GM19328 (cell line): ENCODE data around the gene CTSW.
"Not testable (repeated sequence)": the region's sequence is repeated elsewhere in the genome, so short reads cannot be mapped to it uniquely, and the experiment has no call there.

ENCODE experiments used
- ATAC-seq: cut with Tn5 transposase; IDR thresholded peaks from one replicate; pipeline ENCODE4 v1.9.1; 2021; ENCODE audit warnings: mild to moderate bottlenecking, moderate library complexity; ENCODE audit not compliant: unreplicated experiment

CTSW gene, protein sequence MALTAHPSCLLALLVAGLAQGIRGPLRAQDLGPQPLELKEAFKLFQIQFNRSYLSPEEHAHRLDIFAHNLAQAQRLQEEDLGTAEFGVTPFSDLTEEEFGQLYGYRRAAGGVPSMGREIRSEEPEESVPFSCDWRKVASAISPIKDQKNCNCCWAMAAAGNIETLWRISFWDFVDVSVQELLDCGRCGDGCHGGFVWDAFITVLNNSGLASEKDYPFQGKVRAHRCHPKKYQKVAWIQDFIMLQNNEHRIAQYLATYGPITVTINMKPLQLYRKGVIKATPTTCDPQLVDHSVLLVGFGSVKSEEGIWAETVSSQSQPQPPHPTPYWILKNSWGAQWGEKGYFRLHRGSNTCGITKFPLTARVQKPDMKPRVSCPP

DNA sequence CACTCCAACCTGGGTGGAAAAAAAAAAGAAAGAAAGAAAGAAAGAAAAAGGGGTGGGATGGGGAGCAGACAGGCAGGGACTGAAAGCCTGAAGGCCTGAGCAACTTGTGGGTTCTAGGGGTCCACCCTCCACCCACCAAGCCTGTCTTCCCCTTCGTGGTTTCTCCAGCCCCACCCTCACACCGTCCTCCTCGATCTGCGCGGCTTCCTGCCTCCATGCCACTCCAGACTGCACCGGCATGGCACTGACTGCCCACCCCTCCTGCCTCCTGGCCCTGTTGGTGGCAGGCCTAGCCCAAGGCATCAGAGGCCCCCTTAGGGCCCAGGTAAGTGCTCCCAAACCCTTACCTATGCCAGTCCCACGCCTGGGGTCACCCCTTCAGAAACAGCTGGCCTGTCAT is at the start of gene CTSW:
Gene CTSW, plus strand, starts transcription at position 221 of the 400 bp plus-strand sequence. Its CDS starts 18 bp downstream, at position 239.
- ATAC-seq: no peak

DNA sequence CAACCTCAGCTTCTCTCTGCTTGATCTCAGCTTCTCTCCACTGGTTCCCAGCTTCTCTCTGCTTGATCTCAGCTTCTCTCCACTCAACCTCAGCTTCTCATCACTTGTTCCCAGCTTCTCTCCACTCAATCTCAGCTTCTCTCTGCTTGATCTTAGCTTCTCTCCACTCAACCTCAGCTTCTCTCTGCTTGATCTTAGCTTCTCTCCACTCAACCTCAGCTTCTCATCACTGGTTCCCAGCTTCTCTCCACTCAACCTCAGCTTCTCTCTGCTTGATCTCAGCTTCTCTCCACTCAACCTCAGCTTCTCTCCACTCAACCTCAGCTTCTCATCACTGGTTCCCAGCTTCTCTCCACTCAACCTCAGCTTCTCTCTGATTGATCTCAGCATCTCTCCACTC is 47.4 kb upstream of the CTSW start:
- not testable (repeated sequence) for ATAC-seq

DNA sequence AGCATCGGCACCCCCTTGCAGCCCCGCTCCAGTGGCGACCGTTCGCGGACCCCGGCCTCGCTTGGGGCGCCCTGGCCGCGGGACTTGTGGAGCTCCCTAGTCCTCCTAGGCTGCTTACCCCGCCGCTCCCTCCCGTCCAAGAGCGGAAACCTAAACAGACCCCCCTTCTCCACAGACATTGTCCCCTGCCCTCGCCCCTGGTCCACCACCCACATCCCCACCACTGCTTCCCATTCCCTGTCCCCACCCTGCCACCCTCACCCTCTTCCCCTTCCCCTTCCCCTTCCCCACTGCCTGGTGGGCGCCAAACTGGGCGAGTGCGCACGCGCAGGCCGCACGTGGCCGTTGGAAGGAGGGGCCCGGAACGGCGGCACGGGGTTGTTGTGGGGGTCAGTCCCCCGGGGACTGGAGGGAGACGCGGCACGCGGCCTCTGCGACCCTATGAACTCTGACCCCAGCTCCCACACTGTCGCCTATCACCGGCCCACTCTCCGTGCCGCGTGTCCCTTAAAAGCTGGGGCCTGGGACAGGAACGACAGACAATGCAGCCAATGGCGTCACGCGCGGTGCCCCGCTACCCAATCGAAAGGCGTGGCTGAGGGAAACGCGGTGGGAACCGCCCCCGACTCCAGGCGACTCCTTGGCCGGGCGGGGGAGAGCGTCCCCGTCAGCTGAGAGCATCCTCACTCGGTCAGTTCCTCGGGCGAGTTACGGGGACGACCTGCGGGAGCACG is 46.2 kb upstream of the CTSW start, which contains the start of gene SNX32:
Gene SNX32, plus strand, starts transcription at position 667 of the 734 bp plus-strand sequence. CDS start 103 bp downstream, outside the sequence.
- peak; percentile 82 for ATAC-seq

DNA sequence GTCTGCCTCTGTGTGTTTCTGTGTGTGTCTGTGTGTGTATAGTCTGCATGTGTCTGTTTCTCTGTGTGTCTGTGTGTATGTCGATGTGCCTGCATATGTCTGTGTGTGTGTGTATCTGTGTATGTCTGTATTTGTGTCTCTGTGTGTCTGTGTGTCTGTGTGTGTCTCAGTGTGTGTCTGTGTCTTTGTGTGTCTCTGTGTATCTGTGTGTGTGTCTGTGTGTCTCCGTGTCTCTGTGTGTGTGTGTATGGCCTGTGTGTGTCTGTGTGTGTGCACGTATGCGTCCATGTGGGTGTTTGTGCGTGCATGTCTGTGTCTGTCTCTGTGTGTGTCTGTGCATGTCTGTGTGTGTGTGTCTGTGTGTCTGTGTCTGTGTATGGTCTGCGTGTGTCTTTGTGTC is 45.4 kb upstream of the CTSW start:
- ATAC-seq: no peak

DNA sequence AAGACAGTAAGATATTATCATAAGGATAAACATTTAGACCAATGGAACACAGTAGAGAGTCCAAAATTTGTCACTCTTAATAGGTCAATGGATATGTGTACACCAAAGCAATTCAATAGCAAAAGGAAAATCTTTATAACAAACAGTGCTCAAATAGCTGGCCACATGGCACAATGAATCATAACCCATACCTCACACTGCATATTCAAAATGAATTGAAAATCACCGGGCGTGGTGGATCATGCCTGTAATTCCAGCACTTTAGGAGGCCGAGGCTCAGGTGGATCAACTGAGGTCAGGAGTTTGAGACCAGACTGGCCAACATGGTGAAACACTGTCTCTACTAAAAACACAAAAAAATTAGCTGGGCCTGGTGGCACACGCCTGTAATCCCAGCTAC is 37.5 kb upstream of the CTSW start:
- ATAC-seq: no peak

DNA sequence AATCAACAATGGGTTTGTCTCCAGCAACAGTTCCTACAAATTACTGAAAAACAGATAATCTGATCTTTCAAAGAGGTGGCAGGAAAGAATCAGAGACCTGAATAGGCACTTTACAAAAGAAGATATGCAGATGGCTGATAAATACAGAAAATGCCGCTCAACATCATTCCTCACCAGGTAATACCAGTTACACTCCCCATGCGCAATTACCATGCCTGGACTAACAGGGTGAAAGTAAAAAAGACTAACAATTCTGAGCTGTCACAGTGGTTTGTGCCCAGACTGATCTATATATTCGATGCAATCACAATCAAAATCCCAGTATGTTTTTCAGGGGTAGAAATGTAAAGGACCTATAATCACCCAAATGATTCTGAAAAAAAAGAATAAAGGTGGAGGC is 35.8 kb upstream of the CTSW start:
- ATAC-seq: no peak

DNA sequence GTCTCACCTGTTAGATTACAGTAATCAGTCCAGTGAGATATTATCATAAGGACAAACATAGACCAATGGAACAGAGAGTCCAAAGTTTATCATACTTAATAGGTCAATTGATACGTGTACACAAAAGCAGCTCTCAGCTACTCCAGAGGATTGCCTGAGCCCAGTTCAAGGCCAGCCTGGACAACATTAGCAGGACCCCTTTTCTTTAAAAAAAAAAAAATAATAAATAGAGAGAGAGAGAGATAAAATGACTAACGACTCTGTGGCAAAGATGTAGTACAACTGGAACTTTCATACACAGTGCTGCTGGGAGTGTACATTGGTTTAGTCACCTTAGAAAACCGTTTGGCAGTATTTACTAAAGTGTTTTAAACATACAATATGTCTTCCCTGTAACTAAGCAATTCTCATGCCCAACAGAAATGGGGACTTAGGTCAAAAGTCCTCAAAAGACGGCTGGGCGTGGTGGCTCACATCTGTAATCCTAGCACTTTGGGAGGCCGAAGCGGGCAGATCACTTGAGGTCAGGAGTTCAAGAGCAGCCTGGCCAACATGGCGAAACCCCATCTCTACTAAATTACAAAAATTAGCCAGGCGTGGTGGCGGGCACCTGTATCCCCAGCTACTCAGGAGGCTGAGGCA is 35.3 kb upstream of the CTSW start:
- ATAC-seq: no peak

DNA sequence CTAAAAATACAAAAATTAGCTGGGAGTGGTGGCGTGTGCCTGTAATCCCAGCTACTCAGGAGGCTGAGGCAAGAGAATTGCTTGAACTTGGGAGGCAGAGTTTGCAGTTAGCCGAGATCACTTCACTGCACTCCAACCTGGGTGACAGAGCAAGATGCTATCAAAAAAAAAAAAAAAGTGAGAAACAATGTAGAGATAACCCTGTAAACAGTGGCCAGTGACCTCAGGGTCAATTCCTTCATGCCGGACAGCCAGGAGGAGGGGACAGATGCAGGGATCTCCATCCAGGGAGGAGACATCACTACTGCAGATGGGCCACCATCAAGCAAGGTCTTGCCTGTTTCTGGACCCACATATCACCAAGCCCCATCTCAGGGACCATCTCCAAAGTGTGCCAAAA is 31.9 kb upstream of the CTSW start:
- ATAC-seq: no peak

DNA sequence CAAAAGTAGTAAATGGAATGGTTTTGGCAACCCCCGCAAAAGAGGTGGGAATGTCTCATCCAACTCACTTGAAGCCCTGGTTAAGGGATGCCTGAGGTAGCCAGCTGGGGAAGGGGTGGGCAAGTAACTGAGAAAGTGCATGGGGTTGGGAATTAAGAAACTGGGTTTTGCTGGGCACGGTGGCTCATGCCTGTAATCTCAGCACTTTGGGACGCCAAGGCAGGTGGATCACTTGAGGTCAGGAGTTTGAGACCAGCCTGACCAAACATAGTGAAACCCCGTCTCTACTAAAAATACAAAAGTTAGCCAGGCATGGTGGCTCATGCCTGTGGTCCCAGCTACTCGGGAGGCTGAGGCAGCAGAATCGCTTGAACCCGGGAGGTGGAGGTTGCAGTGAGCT is 30.9 kb upstream of the CTSW start:
- not testable (repeated sequence) for ATAC-seq

DNA sequence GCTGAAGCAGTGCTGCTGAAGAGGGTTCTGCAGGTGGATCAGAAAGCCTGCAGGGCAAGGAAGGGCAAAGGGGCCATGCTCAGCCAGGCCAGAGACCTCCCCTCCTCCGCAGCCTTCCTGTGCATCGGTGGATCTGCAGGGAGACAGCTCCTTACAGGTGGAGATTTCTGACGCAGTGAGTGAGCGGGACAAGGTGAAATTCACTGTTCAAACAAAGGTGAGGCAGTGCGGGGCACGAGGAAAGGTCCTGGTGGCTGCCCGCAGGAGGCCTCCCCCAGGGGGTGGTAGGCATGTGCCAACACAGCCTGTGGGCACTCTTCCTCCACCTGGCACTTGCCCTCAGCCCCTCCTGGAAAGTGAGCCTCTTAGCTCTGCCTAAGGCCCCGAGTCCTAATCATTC is 30.3 kb upstream of the CTSW start:
- ATAC-seq: no peak

DNA sequence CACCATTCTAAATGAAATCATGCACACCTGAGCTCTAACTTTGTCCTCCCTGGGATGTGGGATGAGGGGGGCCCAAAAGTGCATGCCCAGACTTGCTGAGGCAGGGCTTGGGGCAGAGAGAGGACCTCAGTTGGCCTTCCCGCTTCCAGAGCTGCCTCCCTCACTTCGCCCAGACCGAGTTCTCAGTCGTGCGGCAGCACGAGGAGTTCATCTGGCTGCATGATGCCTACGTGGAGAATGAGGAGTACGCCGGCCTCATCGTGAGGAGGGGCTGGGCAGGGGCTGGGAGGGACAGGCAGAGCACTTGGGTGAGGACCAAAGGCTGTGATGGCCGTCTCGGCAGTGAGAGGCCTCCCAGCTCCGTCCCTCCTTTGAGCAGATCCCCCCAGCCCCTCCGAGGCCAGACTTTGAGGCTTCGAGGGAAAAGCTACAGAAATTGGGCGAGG is 29.8 kb upstream of the CTSW start:
- no peak for ATAC-seq

DNA sequence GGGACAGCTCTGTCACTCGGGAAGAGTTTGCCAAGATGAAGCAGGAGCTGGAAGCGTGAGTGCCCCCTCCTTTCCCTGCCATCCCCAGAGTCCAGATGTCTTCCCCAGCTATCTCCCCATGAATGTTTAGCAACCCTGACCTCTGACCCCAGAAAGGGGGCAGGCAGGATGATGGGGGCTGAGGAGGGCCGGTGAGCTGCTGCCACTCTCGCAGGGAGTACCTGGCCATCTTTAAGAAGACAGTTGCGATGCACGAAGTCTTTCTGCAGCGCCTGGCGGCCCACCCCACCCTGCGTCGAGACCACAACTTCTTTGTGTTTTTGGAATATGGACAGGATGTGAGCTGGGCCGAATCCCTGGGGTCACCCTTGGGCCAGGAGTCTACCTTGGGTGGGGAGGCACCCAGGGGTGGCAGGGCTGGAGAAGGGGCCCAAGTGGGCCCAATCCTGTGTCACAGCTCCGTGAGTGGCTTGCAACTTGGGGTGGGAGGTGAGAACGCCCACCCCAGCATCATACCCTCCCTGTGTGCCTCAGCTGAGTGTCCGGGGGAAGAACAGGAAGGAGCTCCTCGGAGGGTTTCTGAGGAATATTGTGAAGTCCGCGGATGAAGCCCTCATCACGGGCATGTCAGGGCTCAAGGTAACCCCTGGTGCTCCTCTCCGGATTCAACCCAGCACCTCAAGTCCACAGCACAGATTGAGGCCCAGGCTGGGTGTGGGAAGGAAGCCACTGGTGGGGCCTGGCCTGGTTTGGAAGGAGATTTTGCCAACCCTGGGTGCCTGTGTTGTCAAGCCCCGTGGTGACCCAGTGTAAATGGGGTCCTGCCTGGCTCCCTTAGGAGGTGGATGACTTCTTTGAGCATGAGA is 29.2 kb upstream of the CTSW start:
- ATAC-seq: no peak

DNA sequence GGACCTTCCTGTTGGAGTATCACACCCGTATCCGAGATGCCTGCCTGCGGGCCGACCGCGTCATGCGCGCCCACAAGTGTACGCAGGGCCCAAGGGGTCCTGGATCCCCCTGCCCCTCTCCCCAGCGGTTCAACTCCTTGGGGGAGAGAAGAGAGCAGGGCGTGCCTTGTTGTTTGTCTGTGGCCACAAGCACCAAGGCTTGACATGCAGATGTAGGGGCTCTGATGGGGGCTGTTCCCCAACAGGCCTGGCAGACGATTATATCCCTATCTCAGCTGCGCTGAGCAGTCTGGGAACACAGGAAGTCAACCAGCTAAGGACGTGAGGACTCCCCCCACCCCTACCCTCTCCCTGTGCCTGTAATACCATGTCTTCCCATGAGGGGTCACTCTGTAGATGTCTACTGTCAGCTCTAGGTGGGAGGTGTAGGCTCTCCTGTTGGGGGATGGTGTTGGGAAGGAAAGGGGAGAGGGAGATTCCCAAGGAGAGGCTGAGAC is 28.5 kb upstream of the CTSW start:
- no peak for ATAC-seq

DNA sequence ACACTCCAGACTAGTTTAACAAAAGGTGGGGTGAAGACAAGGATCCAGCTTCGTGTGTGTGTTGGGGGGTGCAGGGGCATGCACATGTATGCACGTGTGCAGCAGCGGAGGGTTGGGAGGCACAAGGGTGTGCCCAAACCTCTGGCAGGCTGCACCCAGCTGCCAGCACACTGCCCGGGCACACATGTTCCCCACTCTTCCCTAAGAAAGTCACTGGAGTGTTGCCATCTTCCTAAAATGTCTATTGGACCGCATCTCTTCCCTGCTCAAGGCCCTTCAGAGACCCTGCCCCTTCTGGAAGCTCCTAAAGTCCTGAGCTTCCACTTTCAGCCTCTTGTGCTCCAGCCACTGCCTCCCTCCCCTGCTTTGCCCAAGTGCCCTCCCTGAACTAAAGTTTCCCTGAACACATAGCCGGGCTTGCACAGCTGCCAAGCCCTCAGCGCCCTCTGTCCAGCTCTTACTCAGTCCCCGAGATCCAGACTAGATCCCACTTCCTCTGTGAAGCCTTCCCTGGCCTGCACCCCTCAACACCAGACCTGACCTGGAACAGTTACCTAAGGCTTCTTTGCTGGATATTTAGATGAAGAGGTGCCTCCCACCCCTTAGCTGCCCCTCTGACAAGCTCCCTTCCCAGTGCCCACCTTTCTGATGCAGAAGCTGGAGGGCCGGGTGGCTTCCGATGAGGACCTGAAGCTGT is 27.7 kb upstream of the CTSW start:
- no peak for ATAC-seq

DNA sequence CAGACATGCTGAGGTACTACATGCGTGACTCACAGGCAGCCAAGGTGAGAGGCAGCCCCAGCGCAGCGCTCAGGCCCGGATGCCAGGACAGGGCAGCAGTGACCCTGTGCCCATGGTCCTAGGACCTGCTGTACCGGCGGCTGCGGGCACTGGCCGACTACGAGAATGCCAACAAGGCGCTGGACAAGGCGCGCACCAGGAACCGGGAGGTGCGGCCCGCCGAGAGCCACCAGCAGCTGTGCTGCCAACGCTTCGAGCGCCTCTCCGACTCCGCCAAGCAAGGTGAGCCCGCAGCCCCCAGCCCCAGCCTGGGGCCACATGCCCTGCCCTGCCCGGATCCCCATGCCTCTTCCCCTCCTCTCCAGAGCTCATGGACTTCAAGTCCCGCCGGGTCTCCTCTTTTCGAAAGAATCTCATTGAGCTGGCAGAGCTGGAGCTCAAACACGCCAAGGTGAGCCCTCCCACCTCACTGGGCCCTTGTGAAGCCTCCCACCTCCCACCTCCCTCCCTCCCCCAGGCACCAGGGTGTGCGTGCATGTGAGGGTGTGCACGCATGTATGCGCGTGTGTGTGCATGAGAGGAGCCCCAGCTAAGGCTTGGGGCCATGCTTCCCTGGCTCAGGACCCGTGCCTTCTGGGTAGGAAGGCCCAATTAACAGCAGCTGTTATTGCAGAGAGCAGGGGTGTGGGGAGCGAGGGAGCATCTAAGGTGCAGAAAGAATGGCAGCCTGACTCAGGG is 27.0 kb upstream of the CTSW start:
- no peak for ATAC-seq

DNA sequence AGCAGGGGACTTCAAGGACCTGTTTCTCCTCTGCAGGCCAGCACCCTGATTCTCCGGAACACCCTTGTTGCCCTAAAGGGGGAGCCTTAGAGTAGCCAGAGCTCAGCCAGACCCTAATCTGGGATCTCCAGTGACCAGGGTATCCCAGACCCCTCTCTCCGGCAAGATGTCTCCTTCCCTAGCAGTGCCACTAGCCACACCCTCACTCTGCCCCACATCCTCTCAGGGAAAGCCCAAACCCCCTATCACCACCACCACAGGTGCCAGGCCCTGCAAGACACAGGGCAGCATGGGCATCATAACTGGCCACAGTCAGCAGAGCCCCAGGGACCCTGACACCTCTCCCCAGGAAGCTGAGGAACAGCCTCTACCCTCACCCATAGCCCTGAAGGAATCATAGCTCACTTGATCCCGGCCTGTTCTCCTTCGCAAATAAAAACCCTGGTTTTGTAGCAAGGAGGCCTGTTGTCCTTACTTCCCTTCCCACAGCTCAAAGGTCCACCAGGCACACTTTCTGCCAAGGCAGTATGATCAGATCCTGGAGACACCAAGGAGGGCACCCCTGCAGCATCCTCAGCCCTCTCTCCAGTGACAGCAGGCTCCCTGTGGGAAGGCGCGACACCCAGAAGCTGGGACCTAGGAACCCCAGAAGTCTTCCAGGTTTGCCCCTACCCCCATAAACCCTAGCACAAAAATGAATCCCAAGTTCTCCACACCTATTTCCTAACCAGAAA is 26.2 kb upstream of the CTSW start:
- no peak for ATAC-seq

DNA sequence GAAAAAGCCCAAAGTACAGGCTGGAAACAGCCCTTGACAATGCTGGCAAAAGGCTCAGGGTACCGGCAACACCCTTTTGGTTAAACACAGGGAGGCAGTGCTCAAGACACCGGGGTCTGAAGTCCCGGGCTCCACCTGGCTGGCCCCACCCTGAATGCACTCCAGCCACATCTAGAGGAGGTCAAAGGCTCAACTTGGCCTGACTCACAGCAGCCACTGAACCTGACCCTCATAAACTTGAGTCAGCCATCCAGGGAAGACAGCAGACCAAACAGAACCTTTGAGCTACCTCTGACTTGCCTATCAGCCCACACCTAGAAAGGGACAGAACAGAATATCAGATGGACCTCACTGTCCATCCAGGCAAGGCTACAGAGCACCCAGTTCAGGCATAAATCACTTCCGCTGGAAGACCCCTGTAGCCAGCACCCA is 25.5 kb upstream of the CTSW start:
- ATAC-seq: no peak
